Body of pancreas (tissue), 4 donors: ENCODE data around the gene DHX34.

ENCODE experiments used
- CTCF ChIP-seq, 7 experiments: fragments of 450-650 bp in 4 of 7; fragments of 200-600 bp in 3 of 7; sonication (generic) in 3 of 7; IDR thresholded peaks; one replicate each; pipeline ENCODE4 v1.5.1; 2016 to 2019; ENCODE audit warnings: antibody characterized with exemption in 7 of 7
- POLR2A ChIP-seq, 3 donors: fragments of 450-650 bp; IDR thresholded peaks; one replicate each; pipeline ENCODE4 v1.6.1; 2016; ENCODE audit warnings: antibody characterized with exemption in 3 of 3, mild to moderate bottlenecking in 2 of 3

GRCh38 chr19:47357788-47358680, 8.9 kb downstream of the DHX34 start:
- TF ChIP-seq CTCF (IDR thresholded peaks at IDR 0.05) (no peak), POLR2A (IDR thresholded peaks at IDR 0.05) (no peak)
